Activated naive CD4-positive, alpha-beta T cell treated with anti-CD3 and anti-CD28 coated beads, Interleukin-2, amount 50 U/mL, for 16 hours (primary cell): Measurements from ENCODE around the gene HERPUD1.
A peak's percentile ranks its signal among the peaks of the same experiment; 100 is the strongest.
"Not testable (repeated sequence)": the region's sequence is repeated elsewhere in the genome, so short reads cannot be mapped to it uniquely, and the experiment has no call there.

Experiments
- DNase-seq: peaks from one replicate; pipeline ENCODE4 v3.0.0-alpha.2; 2020

HERPUD1 gene

DNA sequence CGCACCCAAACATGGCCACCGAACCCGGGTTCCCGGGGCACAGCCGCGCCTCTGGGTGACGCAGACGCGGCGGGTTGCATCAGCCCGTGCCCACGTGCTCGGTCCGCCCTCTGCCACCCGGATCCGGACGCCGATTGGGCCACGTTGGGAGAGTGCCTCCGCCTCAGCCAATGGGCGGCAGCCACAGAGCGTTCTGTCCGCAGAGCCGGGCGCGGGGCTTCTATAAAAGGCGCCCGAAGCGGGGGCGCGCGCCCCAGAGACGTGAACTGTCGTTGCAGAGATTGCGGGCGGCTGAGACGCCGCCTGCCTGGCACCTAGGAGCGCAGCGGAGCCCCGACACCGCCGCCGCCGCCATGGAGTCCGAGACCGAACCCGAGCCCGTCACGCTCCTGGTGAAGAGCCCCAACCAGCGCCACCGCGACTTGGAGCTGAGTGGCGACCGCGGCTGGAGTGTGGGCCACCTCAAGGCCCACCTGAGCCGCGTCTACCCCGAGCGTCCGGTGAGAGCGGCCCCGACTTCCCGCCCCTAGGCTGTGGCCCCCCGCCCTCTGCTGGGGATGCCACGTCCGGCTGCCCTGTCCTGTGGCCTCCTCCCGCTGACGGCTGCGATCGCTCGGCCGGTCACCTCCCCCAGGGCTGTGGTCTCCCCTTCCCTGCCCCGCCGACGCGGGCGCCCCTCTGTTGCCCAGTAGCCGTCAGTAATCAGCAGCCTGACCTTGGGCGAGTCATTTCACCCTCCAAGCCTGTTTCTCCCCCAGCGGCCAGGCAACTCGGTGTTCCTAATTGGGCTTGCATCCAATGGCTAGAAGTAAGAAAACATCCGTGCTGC is at the start of gene HERPUD1:
HERPUD1 (plus strand) TSS at position 251 of the 829 bp plus-strand sequence; CDS start at position 354, 103 bp downstream.
- DNase-seq = peak; percentile 99

DNA sequence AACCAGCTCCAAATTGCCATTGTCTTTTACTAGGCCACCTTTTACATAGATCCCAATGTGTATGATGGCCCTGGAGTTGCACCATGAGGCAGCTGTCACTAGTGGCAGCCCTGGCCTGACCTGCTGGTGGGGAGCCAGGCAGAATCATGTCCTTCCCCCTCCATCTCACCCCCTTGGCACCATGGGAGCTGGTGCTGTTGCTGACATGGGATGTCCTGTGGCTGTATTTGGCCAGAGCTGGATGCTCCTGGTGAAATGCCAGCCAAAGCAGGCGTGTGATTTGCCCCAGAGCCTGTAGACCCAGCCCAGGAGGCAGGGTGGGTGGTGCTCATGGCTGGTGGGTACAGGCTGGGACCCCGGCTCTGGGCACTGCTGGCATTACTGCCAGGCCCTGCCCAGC is 48.4 kb upstream of the HERPUD1 start:
- DNase-seq = no peak

DNA sequence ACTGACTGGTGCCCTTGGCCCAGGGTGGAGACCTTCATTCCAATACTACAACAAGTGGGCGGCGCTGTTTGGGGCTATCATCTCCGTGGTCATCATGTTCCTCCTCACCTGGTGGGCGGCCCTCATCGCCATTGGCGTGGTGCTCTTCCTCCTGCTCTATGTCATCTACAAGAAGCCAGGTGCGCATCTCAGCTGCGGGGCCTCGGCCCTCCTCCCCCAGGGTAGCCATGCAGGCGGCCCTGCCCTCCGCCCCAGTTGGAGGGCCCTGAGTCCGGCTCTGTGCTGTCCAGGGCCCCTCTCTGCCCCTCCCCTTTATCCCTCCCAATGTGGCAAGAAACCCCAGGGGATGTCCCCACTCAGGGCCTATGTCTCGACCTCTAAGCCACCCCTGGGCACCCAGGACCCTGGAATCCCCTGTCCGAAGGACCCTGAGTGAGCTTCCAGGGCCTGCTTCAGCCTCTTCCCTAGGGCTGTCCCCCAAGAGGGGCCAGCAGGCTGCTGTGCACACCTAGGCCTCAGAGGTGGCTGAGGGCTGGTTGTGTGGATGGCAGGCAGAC is 47.8 kb upstream of the HERPUD1 start:
- no peak for DNase-seq

GRCh38 chr16:56884929-56885328 is 47.0 kb upstream of the HERPUD1 start:
- DNase-seq = not testable (repeated sequence)

DNA sequence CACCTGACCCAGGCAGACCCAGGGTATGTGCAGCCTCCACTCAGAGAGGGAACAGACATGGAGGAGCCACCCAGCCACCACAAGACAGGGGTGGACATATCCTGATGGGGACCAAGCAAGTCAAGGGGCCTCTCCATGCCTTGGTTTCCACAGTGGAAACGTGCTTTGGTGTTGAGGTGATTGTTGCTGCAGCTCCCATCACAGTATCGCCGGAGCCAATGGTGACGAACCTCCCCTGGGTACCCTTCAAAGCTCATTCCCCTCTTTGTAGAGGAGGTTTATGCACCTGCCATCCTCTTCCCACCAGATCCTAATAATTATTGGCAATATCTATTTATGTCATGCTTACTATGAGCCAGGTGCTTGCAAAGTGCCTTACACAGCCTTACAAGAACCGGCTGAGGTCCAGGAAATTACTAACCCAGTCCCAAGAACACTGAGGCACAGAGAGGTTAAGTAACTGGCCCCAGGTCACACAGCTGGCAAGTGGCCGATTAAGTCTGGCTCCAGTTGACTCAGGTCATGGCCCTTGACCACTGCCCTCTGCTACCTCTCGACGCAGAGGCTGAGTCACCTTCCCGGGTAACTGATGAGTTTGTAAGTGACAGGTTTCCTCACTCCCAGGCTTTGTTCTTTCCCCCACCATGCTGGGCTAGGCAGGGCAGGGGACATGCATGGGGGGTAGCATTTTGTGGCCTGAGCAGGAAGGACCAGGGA is 46.3 kb upstream of the HERPUD1 start:
- DNase-seq = no peak

GRCh38 chr16:56886296-56886695 is 45.6 kb upstream of the HERPUD1 start:
- no peak for DNase-seq

- no peak for DNase-seq
These were observed 45.1 kb upstream of the HERPUD1 start for GRCh38 chr16:56886826-56887225.

- no peak for DNase-seq
These were observed 43.1 kb upstream of the HERPUD1 start for GRCh38 chr16:56888806-56889205.

DNA sequence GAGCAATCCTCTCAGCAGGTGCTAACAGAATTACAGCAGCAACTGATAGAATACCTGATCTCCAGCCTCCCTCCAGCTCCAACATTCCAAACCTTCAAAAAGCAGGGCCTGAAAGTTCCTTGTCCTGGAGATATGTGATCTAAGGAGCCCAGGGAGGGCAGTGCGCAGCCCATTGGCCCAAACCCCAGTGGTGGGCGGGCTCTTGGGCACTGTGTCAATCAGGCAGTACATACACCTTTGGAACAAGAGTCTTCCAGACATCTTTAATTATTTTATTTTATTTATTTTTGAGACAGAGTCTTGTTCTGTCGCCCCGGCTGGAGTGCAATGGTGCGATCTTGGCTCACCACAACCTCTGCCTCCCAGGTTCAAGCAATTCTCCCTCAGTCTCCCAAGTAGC is 42.7 kb upstream of the HERPUD1 start:
- DNase-seq = no peak

GRCh38 chr16:56891685-56892084 is 40.3 kb upstream of the HERPUD1 start:
- DNase-seq = no peak

DNA sequence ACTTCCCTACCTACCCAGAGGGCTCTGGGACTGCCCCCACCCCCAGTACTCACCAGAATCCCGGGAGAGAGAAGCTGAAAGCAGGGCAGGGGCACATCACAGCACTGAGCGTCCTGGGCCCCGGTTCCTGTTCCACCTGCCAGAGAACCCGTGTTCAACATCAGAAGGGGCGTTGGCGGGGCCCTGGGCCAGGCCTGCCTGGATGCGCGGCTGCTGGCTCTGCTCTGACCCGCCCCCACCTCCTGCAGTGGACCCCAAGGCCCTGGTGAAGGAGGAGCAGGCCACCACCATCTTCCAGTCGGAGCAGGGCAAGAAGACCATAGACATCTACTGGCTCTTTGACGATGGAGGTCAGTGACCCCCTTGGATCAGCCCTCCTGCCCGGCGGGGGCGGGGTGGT is 39.2 kb upstream of the HERPUD1 start:
- DNase-seq = no peak

DNA sequence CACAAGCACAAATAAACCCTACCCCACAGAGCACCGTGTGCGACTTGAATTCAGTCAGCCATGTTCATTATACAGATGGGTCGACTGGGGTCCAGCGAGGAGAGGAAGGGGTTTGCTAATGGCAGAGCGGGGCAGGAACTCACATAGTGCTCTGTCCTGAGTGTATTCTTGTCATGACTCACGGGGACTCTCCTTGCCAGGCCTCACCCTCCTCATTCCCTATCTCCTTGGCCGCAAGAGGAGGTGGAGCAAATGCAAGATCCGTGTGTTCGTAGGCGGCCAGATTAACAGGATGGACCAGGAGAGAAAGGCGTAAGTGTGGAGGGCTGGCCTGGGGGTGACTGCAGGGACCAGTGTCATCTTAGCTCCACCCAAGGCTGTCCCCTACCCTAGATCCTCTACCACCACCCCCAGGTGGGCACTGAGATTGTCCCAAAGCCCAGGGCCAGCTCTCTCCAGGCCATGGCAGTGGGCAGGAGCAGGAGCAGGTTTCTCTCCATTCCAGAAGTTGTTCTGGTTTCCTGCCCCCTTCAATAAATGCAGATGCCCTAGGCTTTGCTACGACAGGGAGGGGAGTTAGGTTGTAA is 37.5 kb upstream of the HERPUD1 start:
- no peak for DNase-seq

GRCh38 chr16:56895813-56896212 is 36.1 kb upstream of the HERPUD1 start:
- no peak for DNase-seq

DNA sequence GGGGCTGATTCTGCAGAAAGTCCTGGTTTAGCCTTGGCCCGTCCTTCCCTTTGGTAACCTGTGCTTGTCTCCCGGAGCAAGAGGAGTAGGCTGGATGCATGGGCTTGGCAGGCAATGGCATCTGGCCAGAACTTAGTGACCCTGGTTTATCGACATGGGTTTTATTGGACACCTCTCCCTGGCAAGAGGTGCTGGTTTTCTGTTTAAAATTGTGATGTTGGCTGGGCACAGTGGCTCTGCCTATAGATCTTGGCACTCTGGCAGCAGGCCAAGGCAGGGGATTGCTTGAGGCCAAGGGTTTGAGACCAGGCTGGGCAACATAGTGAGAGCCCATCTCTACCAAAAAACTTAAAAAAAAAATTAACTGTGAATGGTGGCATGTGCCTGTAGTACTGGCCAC is 35.7 kb upstream of the HERPUD1 start:
- DNase-seq = no peak

DNA sequence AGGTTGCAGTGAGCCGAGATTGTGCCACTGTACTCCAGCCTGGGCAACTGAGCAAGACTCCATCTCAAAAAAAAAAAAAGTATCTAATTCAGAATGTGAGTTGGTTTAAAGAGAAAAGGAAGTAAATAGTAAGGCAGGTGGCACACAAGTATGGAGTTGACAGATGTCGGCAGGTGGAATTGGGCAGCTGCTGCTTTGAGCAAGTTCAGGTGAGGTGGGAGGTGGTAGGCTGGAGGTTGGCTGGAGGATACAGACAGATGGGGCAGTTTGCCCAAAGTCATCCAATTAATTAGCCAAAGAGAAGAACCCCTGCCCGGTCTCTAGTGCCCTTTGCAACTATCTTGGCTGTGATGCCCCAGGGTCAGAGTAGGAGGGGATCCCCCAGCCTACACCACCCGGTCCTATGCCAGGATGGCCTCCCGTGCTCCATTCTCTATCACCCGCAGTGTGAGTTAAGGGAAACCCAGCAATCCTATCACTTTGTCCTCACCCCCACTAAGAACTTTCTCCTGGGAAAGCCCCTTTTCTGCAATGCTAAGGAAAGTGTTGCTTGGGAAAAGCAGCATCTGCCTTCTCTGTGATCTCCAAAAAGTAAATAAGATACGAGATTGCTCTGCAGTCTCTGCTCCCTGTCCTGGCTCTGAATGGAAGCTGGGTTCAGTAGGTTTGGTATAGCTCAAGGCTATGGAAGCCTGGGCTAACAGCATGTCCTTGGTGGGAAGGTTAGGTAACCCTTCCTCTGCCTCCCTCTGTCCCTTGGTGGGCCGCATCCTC is 34.7 kb upstream of the HERPUD1 start:
- no peak for DNase-seq

- no peak for DNase-seq
These were observed 33.1 kb upstream of the HERPUD1 start for GRCh38 chr16:56898847-56899246.

DNA sequence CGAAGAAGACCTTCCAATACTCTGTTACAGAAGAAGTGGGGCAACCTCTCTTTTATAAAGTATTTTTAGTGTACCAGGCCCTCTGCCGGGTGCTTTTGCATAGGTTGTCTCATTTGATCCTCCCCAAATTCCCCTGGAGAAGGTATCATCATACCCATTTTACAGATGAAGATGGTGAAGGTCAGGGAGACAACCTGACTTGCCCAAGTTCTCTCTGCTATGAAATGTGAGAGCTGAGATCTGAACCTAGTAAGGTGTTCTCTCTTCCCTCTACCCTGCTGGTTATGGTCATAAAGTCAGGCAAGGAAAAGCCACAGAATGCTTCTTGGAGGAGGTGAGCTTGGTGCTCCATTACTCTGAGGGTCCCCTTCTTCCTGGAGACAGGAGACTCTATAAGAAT is 28.1 kb upstream of the HERPUD1 start:
- DNase-seq = no peak

DNA sequence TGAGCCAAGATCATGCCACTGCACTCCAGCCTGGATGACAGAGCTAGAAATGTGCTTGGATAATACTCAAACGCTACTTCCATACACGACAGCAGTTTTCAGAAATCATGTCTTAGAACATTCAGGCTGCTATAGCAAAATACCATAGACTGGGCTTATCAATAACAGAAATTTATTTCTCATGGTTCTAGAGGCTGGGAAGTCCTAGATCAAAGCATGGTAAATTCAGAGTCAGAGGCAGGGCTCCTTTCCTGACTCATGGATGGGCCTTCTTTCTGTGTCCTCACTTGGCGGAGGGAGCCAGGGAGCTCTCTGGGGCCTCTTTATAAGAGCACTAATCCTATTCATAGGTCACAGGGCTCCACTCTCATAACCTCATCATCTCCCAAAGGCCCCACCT is 24.5 kb upstream of the HERPUD1 start:
- DNase-seq = no peak

GRCh38 chr16:56909527-56909979 is 22.4 kb upstream of the HERPUD1 start:
- no peak for DNase-seq

DNA sequence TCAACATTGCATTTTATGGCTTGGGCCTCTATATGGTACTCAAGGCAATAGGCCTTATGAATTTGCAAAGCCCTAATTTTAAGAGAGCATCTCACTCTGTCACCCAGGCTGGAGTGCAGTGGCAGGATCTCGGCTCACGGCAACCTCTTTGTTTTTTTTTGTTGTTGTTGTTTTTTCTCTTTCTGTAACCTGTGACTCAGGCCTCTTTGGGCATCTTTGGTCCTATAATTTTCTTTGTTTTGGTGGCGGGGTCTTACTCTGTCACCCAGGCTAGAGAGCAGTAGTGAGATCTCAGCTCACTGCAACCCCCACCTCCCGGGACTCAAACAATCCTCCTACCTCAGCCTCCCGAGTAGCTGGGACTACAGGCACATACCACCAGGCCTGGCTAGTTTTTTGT is 21.8 kb upstream of the HERPUD1 start:
- no peak for DNase-seq

GRCh38 chr16:56910654-56911539 is 21.0 kb upstream of the HERPUD1 start:
- no peak for DNase-seq
